HAP-1 (cell line): ENCODE data around the gene SMARCAL1.

Experiments
- DNase-seq, 2 experiments: peaks; one replicate each; pipeline ENCODE4 v3.0.0-alpha.2; 2016 to 2020; ENCODE audit warnings: low spot score in 2 of 2
- H3K27me3 ChIP-seq: fragments of 250-450 bp; sonication (Bioruptor Pico); 2 replicates; pipeline ENCODE4 v1.5.1; 2020; ENCODE audit warnings: low read depth, mild to moderate bottlenecking, moderate library complexity
- H3K36me3 ChIP-seq: fragments of 250-450 bp; sonication (Bioruptor Pico); replicated peaks from 2 replicates; pipeline ENCODE4 v1.5.1; 2020; ENCODE audit warnings: mild to moderate bottlenecking
- H3K4me1 ChIP-seq: fragments of 250-450 bp; sonication (Bioruptor Pico); 2 replicates; pipeline ENCODE4 v1.5.1; 2020; ENCODE audit warnings: mild to moderate bottlenecking
- H3K4me3 ChIP-seq: fragments of 250-450 bp; sonication (Bioruptor Pico); 2 replicates; pipeline ENCODE4 v1.5.1; 2020; ENCODE audit warnings: mild to moderate bottlenecking, moderate library complexity
- H3K9me3 ChIP-seq: fragments of 250-450 bp; sonication (Bioruptor Pico); 2 replicates; pipeline ENCODE4 v1.5.1; 2020; ENCODE audit warnings: mild to moderate bottlenecking, moderate library complexity
- in situ Hi-C: fragments of 300-500 bp; cut with MboI; formaldehyde crosslinking; loops from 3 replicates; pipeline ENCODE4 v1.14.3; 2020; ENCODE audit warnings: low sequenced_read_pairs, inconsistent platforms, mixed read lengths

The SMARCAL1 gene

GRCh38 chr2:216463148-216463547, 50.9 kb downstream of the SMARCAL1 start:
- Histone ChIP-seq H3K36me3 (no peaks in the 10 kb centered on the region), H3K9me3 (no peaks in the 10 kb centered on the region), H3K27me3 (no peaks in the 10 kb centered on the region), H3K4me3 (no peak overlapping the region), H3K4me1 (peaks cover 7% of the 10 kb centered on the region)
- no peak for DNase-seq
- in situ Hi-C loops: no loop called here

GRCh38 chr2:216464104-216464720, 51.9 kb downstream of the SMARCAL1 start:
- Histone ChIP-seq H3K27me3 (no peaks in the 10 kb centered on the region), H3K36me3 (no peaks in the 10 kb centered on the region), H3K9me3 (no peaks in the 10 kb centered on the region), H3K4me3 (no peak overlapping the region), H3K4me1 (peaks cover 7% of the 10 kb centered on the region)
- no peak for DNase-seq
- in situ Hi-C loops: no loop called here

DNA sequence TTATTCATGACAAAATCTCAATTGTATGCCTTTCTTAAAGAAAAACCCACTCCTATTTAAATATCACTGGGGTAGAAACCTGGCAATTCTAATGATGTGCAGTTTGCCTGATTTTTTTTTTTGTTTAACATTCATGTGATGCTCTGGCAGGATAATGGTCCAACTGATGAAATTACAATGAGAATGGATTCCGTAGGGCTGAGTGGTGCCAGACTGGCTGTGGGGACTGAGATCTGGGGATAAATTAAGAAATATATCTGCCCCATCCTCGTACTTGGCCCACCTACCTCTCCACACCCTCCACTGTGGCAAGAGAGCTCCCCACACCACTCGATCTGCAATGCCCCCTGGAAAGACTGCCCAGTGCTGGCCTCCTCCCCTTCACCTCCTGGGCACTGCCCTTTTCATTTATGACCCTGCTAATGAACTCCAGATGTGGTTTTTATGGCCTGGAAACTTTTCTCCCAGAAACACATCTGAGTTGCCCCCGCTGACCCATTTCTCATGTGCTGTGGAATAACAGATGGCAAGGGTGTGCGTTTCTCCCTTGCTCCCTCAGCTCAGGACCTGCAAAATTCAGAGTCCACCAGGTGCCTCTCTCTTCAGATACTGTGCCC, 53.4 kb downstream of the SMARCAL1 start:
- in situ Hi-C loops: no loop called here
- DNase-seq: no peak

GRCh38 chr2:216467845-216468244, 55.6 kb downstream of the SMARCAL1 start:
- Histone ChIP-seq H3K27me3 (no peaks in the 10 kb centered on the region), H3K4me1 (peaks cover 7% of the 10 kb centered on the region), H3K36me3 (peaks cover 4% of the 10 kb centered on the region; the same call in 1 of the 2 replicates), H3K4me3 (no peak overlapping the region), H3K9me3 (no peaks in the 10 kb centered on the region)
- no peak for DNase-seq
- in situ Hi-C loops: no loop called here

More for the DNA sequence above, 53.4 kb downstream of the SMARCAL1 start:
- no peaks in the 10 kb centered on the region for H3K27me3 ChIP-seq
- peaks cover 4% of the 10 kb centered on the region; the same call in 1 of the 2 replicates for H3K36me3 ChIP-seq
- no peaks in the 10 kb centered on the region for H3K9me3 ChIP-seq
- peaks cover 7% of the 10 kb centered on the region for H3K4me1 ChIP-seq
- no peak overlapping the region for H3K4me3 ChIP-seq

DNA sequence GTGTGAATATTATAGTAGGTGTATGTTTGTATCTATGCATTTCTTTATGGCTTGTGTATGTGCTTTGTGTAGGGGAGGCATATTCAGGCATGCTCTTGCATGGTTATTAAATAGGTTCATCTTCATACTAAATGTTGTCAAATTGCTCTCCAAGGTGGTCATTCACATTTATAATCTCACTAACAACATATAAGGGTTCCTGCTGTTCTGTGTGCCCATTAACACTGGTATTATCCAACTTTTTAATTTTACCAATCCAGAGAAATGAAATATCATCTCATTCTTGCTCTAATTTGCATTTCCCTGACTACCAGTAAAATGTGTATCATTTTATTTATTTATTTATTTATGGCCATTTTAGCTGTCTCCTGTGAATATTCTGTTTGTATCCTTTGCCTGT, 57.4 kb downstream of the SMARCAL1 start:
- Histone ChIP-seq H3K27me3 (no peaks in the 10 kb centered on the region), H3K9me3 (no peaks in the 10 kb centered on the region), H3K4me1 (peaks cover 7% of the 10 kb centered on the region), H3K4me3 (no peak overlapping the region), H3K36me3 (peaks cover 4% of the 10 kb centered on the region; the same call in 1 of the 2 replicates)
- no peak for DNase-seq
- in situ Hi-C loops: no loop called here

DNA sequence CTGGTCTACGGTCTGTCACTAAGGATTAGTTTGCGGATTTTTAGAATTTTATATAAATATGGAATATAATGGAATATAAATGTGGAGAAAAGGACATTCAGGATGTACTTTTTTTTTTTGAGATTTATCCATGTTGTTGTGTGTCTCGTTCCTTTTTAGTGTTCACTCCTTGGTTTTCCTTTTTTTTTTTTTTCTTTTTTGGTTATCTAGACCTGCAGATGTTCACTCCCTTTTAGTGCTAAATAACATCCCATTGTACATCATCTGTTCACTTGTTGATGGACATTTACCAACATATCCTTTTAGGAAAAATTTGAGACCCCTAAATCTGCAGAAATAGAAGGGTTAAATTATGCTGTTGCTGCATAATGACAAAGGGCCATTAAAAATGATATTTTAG, 60.9 kb downstream of the SMARCAL1 start:
- in situ Hi-C loops: no loop called here
- DNase-seq: no peak
- Histone ChIP-seq H3K4me1 (no peaks in the 10 kb centered on the region), H3K9me3 (no peaks in the 10 kb centered on the region), H3K36me3 (peaks cover 4% of the 10 kb centered on the region), H3K27me3 (no peaks in the 10 kb centered on the region), H3K4me3 (no peak overlapping the region)

GRCh38 chr2:216474925-216475670, 62.8 kb downstream of the SMARCAL1 start:
- no peaks in the 10 kb centered on the region for H3K9me3 ChIP-seq
- no peak for DNase-seq
- H3K4me3 ChIP-seq: no peak overlapping the region
- H3K27me3 ChIP-seq: no peaks in the 10 kb centered on the region
- in situ Hi-C loops: no loop called here
- H3K36me3 ChIP-seq: peaks cover 5% of the 10 kb centered on the region
- no peaks in the 10 kb centered on the region for H3K4me1 ChIP-seq

DNA sequence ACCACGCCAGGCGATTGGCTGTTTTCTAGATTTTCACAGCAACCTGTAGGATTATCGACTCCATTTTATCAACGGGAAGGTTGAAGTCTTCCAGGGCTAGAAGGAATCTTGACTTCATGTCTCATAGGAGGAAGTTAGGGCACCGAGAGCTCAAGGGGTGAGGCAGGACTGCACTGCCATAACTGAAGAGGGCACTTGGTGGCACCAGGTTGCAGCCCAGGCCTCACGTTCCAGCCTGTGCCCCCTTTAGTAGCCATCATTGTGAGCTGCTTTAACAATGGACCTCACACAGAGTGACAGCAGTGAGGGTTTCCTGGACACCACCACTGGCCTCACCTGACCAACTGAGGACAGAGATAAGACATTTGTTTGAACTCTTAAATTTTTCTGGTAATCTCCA, 63.5 kb downstream of the SMARCAL1 start:
- Histone ChIP-seq H3K9me3 (no peaks in the 10 kb centered on the region), H3K27me3 (no peaks in the 10 kb centered on the region), H3K4me3 (no peak overlapping the region), H3K36me3 (peaks cover 5% of the 10 kb centered on the region), H3K4me1 (no peaks in the 10 kb centered on the region)
- in situ Hi-C loops: no loop called here
- no peak for DNase-seq

- Histone ChIP-seq H3K9me3 (no peaks in the 10 kb centered on the region), H3K36me3 (peaks cover 5% of the 10 kb centered on the region; the same call in 1 of the 2 replicates), H3K27me3 (no peaks in the 10 kb centered on the region), H3K4me1 (no peaks in the 10 kb centered on the region), H3K4me3 (no peak overlapping the region)
- DNase-seq: no peak
- in situ Hi-C loops: no loop called here
These were observed 65.2 kb downstream of the SMARCAL1 start for GRCh38 chr2:216477283-216478035.

DNA sequence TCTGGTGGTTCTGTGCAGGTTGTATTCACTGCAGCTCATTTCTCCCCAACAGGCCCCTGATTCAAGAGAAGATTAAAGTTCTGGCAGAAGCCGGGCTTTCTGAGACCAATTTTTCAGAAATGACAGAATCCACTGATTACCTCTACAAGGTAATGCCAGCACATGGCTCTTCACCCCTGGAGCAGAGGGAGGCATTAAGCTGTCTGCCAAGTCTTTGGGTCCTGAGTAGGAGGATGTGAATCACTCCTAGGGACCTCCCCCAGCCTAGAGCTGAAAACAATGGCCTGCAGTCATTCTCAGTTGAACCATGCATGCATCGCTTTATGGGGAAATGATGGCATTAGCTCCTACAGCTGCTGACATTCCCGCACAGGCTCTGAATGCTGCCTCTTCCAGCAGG, 65.9 kb downstream of the SMARCAL1 start:
- in situ Hi-C loops: no loop called here
- DNase-seq: no peak
- Histone ChIP-seq H3K27me3 (no peaks in the 10 kb centered on the region), H3K4me3 (no peak overlapping the region), H3K9me3 (no peaks in the 10 kb centered on the region), H3K4me1 (no peaks in the 10 kb centered on the region), H3K36me3 (peaks cover 5% of the 10 kb centered on the region; the same call in 1 of the 2 replicates)

GRCh38 chr2:216478791-216479190, 66.5 kb downstream of the SMARCAL1 start:
- no peaks in the 10 kb centered on the region for H3K9me3 ChIP-seq
- no peak overlapping the region for H3K4me3 ChIP-seq
- no peak for DNase-seq
- in situ Hi-C loops: no loop called here
- no peaks in the 10 kb centered on the region for H3K27me3 ChIP-seq
- no peaks in the 10 kb centered on the region for H3K4me1 ChIP-seq
- H3K36me3 ChIP-seq: peaks cover 5% of the 10 kb centered on the region; the same call in 1 of the 2 replicates

- peaks cover 5% of the 10 kb centered on the region; the same call in 1 of the 2 replicates for H3K36me3 ChIP-seq
- no peaks in the 10 kb centered on the region for H3K4me1 ChIP-seq
- in situ Hi-C loops: no loop called here
- H3K4me3 ChIP-seq: no peak overlapping the region
- no peaks in the 10 kb centered on the region for H3K9me3 ChIP-seq
- no peaks in the 10 kb centered on the region for H3K27me3 ChIP-seq
- no peak for DNase-seq
These were observed 67.9 kb downstream of the SMARCAL1 start for GRCh38 chr2:216480221-216480620.

DNA sequence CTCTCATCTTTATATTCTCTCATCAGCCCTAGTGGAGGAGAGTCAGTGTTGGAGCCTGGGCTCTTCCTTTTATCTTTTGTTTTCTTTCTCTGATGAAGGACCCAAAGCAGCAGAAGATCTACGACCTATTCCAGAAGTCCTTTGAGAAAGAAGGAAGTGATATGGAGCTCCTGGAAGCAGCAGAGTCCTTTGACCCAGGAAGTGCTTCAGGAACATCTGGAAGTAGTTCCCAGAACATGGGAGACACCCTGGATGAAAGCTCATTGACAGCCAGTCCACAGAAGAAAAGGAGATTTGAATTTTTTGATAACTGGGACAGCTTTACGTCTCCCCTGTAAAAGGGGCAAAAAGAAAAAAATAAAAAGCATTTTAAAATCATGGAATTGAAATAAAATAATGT, 70.4 kb downstream of the SMARCAL1 start:
- H3K4me1 ChIP-seq: no peaks in the 10 kb centered on the region
- DNase-seq: no peak
- in situ Hi-C loops: no loop called here
- H3K9me3 ChIP-seq: no peaks in the 10 kb centered on the region
- H3K4me3 ChIP-seq: no peak overlapping the region
- no peaks in the 10 kb centered on the region for H3K27me3 ChIP-seq
- peaks cover 5% of the 10 kb centered on the region; the same call in 1 of the 2 replicates for H3K36me3 ChIP-seq
